ENCODE measurements around the gene HIPK1. TPM values are rescaled to one million over a fixed set of nuclear protein-coding genes. Genes with fewer than 3 reads are reported as not detected.

The HIPK1 gene
- total and polyA plus RNA-seq, 8 donors, result 6.8 to 42.1 (median 28.9) TPM

DNA sequence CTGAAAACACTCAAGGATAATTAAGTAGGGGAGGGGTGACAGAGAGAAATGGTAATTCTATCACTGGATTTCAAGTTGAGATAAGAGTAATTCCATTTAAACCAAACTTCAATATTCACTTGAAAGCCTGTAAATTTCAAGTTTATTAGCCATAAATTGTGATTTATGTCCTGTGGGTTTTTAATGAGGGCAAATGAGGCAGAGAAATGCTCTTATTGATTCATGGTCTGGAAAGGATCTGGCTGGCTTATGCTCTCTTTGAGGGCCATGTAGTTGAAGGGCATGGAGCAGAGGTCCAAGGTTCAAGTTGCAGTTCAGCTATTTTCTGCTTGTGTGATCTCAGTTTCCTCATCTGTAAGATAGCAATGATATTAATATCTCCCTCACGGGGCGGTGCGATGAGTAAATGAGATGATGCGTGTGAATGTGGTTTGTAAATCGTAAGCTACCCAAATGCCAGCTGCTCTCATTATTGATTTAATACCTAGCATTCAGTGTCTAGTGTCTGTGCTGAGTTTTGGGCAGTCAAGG lies 62.4 kb downstream of the HIPK1 start:
- no peak overlapping the region for H3K4me3 ChIP-seq
- H3K27ac ChIP-seq, result no peak overlapping the region
- no peak for TF ChIP-seq CTCF (IDR thresholded peaks at IDR 0.05)
- FAIRE-seq, result no peak
- no peaks in the 10 kb centered on the region for H3K9me3 ChIP-seq
- no peaks in the 10 kb centered on the region for H3K36me3 ChIP-seq
- no peak for ATAC-seq
- DNase-seq, result no peak
- intact Hi-C loops (cut with DNase I), result no loop called here
- H3K27me3 ChIP-seq, result no peaks in the 10 kb centered on the region
- 86 to 91% methylated on average over 5 of the region's 5 CpGs for WGBS, 2 donors
- no peaks in the 10 kb centered on the region for H3K4me1 ChIP-seq

DNA sequence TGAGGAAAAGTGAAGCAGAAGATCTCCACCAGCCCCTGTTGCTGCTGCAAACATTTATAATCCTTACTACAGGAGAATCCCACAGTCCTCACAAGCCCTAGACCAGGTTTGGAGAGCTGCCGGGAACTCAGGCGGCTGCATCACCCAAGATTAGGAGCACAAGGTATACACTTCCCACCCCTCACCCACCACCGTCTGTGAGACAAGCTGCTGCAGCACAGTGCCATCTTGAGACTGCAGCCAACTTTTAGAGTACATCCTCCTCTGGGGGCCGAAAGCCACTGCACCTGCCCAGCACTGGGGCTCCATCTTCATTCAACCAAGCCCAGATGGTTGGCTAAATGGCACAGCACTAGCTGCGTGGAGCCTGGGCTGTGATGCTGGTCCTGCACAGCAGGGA lies 63.9 kb downstream of the HIPK1 start:
- no peak for FAIRE-seq
- Histone ChIP-seq H3K4me3 (no peak overlapping the region), H3K9me3 (no peaks in the 10 kb centered on the region), H3K27me3 (no peaks in the 10 kb centered on the region), H3K27ac (no peak overlapping the region), H3K4me1 (no peaks in the 10 kb centered on the region), H3K36me3 (no peaks in the 10 kb centered on the region)
- DNase-seq, result no peak
- 75 to 89% methylated on average over 5 of the region's 5 CpGs for WGBS, 2 donors
- no peak for TF ChIP-seq CTCF (IDR thresholded peaks at IDR 0.05)
- ATAC-seq, result no peak
- intact Hi-C loops (cut with DNase I), result no loop called here

- intact Hi-C loops (cut with DNase I), result no loop called here
- TF ChIP-seq CTCF (IDR thresholded peaks at IDR 0.05), result no peak
- ATAC-seq (no peak), DNase-seq (no peak), FAIRE-seq (no peak)
- Histone ChIP-seq H3K27me3 (no peaks in the 10 kb centered on the region), H3K27ac (no peak overlapping the region), H3K4me1 (no peaks in the 10 kb centered on the region), H3K9me3 (no peaks in the 10 kb centered on the region), H3K4me3 (no peak overlapping the region), H3K36me3 (no peaks in the 10 kb centered on the region)
- 85 to 89% methylated on average over 2 of the region's 2 CpGs for WGBS, 2 donors
Observed at GRCh38 chr1:113993766-113994165, 64.6 kb downstream of the HIPK1 start.

DNA sequence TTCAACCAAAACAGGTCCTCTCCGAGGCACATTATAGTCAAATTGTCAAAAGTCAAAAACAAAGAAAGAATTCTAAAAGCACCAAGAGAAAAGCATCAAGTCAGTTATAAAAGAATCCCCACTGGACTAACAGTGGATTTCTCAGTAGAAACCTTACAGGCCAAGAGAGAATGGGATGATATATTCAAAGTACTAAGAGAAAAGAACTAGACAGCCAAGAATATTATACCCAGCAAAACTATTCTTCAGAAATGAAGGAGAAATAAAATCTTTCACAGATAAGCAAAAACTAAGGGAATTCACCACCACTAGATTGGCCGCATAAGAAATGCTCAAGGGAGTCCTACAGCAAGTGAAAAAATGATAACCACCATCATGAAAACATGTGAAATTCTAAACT lies 66.3 kb downstream of the HIPK1 start:
- no peak overlapping the region for H3K4me3 ChIP-seq
- DNase-seq (no peak), ATAC-seq (no peak), FAIRE-seq (no peak)
- 98 to 99% methylated on average over 2 of the region's 2 CpGs for WGBS, 2 donors
- H3K9me3 ChIP-seq, result no peaks in the 10 kb centered on the region
- intact Hi-C loops (cut with DNase I), result no loop called here
- no peaks in the 10 kb centered on the region for H3K27me3 ChIP-seq
- H3K27ac ChIP-seq, result no peak overlapping the region
- H3K36me3 ChIP-seq, result no peaks in the 10 kb centered on the region
- H3K4me1 ChIP-seq, result no peaks in the 10 kb centered on the region
- TF ChIP-seq CTCF (IDR thresholded peaks at IDR 0.05), result no peak

- ATAC-seq, result peak in 1 of 4 donors; percentile 26
- Histone ChIP-seq H3K9me3 (no peaks in the 10 kb centered on the region), H3K4me3 (no peak overlapping the region), H3K36me3 (no peaks in the 10 kb centered on the region), H3K27ac (no peak overlapping the region), H3K4me1 (no peaks in the 10 kb centered on the region), H3K27me3 (no peaks in the 10 kb centered on the region)
- no peak for FAIRE-seq
- no peak for DNase-seq
- intact Hi-C loops (cut with DNase I), result no loop called here
- 59 to 66% methylated on average over 4 of the region's 4 CpGs for WGBS, 2 donors
- no peak for TF ChIP-seq CTCF (IDR thresholded peaks at IDR 0.05)
Observed at GRCh38 chr1:113998361-113998760, 69.2 kb downstream of the HIPK1 start.

Measured in pancreas (tissue), 10 donors.